22Rv1 (cell line): Measurements from ENCODE around the gene PSMA8.
"Not testable (repeated sequence)": the region's sequence is repeated elsewhere in the genome, so short reads cannot be mapped to it uniquely, and the experiment has no call there.

Source experiments
- CTCF ChIP-seq: fragments of 450-650 bp; IDR thresholded peaks from 2 replicates; pipeline ENCODE4 v1.5.1; 2017; ENCODE audit warnings: mild to moderate bottlenecking
- ZFX ChIP-seq: fragments of 450-650 bp; IDR thresholded peaks from 2 replicates; pipeline ENCODE4 v1.6.1; 2017; ENCODE audit warnings: antibody characterized with exemption, borderline replicate concordance

- not testable (repeated sequence) for TF ChIP-seq CTCF, ZFX
Observed at GRCh38 chr18:26238718-26239117, 105.0 kb downstream of the PSMA8 start.
